GM21528 (cell line): ENCODE data around the gene MITF.

Experiments
- ATAC-seq: cut with Tn5 transposase; IDR thresholded peaks from one replicate; pipeline ENCODE4 v1.9.1; 2021; ENCODE audit warnings: mild to moderate bottlenecking, moderate library complexity; ENCODE audit not compliant: unreplicated experiment, low FRiP score

Gene MITF

DNA sequence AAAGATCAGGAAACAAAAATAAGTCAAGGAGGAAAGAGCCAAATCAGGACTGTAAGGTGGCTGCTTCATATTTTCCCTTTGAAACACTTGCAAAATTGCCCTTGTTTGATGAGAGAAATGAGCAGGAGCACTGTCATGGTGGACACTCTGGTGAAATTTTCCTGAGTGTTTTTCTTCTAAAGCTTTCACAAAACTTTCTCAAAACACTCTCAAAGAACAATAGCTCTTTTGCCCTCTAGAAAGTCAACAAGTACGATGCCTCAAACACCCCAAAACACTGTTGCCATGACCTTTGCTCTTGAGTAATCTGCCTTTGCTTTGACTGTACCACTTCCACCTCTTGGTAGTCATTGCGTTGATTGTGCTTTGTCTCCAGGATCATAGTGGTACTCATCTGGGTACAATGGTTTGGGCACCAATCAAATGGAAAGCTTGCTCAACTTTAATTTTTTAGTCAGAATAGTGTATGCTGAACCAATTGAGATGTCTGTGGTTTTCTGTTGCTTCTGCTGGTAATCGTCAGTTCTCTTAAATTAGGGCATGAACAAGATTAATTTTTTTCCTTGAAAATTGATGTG, 13.2 kb upstream of the MITF start:
- ATAC-seq = no peak

DNA sequence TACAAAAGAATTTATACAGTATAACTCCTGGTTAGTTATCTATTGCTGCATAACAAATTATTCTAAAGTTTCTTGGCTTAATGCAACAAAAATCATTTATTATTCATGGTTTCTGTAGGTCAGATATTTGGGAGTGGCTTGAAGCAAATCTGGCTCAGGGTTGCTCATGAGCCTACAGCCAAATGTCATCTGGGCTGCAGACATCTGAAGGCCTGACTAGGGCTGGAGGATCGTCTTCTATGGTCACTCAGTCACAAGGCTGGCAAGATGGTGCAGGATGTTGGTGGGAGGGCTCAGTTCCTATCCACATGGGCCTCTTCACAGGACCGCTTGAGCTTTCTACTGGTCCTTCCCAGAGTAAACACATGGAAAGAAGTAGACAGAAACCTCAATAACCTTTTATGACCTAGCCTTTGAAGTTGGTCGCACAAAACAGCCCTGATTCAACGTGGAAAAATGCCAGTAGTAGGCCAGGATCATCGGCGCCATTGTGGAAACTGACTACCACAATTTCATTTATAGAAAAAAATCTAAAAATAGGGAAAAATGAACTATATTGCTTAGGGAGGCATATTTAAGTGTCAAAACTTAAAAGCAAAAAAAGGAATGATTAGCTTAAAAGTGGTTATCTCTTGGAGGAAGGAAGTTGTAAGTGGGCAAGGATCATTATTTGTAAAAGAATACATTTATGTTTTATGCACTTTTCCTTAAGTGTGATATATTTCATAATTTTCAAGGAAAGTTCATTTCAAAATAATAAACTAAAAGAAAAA, 9.9 kb upstream of the MITF start:
- no peak for ATAC-seq

DNA sequence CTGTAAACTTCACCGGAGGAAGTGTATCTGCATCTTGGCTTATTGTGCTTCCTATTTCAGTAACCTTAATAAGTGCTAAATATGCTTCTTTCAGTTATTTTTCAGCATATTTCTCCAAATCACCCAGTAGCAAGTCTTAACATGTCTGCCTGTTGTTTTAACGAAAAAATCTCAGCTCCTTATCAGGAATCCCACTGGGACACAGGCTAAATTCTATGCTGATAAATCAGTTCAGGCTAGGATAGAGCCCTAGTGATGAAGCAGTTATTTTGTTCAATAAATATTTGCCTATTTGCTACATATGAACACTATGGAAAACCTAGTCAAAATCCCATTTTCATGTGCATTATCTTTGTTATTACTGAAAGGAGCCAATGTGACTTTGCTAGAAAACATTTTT, 8.2 kb upstream of the MITF start:
- ATAC-seq = no peak

DNA sequence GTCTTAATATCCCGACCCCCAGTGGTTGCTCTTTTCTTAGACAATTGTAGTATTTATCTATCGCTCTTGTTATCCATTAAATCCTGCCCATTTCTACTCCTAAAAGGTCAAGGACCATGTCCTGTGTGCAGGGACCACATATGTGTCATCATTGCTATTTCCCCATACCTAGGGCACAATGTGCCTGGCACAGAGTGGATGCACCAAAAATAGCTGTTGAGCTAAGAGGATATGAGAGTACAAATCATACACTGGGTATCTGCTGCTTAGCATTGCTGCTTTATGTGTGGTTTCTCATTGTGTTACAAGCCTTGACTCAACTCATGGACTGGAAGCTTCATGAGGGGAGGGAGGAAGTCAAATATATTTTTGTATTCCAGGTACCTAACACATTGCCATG, 3.4 kb upstream of the MITF start:
- no peak for ATAC-seq

DNA sequence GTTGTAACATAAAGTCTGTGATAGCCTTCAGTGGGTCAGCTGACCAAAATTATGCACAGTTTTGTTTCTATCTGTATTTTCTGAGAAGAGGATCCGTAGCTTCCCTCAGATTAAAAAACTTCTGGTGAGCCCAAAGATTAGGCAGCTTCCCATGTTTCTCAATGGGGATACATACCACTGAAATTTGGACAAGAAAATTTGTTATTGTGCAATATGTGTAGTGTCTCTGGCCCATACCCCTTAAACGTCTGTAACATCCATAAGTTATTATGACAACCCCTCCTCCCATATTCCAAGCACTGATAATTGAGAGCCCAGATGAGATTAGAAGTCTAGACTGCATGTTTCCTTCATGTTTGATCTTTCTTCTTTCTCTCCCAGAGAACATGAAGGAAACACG, 1.9 kb upstream of the MITF start:
- no peak for ATAC-seq

DNA sequence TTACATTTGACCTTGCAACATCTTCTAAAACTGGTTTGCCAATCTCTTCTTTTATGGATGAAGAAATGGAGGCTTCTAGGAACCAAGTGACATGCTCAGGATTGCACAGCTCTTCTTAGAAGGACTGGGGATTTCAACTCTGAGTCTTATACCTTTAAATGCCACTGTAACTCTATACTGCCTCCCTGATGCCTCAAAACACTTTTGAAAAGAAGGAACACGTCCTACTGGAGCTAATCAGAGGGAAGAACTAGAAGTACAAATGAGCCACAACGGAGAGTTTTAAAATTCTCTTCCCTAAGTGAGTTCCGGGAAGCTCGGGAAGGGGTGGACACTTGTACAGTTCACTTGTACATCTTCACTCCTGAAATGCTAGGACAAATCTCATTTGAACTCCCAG, 949 bp upstream of the MITF start:
- ATAC-seq = no peak

DNA sequence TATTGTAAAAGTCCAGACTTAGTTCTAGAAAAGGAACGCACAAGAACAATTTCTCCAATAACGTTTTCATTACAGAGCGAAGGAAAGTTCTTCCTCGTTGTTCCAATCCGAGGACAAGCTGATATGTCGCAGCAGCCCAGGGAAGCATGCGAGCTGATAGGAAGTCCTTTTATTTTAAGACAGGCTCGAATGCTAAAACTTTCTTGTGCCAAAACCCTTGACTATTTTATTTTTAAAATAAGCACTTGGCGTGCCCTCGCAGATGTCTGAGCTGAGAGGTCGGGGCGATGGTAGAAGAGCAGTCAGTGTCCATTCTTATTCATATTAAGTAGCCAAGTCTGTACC, 433 bp upstream of the MITF start:
- no peak for ATAC-seq

DNA sequence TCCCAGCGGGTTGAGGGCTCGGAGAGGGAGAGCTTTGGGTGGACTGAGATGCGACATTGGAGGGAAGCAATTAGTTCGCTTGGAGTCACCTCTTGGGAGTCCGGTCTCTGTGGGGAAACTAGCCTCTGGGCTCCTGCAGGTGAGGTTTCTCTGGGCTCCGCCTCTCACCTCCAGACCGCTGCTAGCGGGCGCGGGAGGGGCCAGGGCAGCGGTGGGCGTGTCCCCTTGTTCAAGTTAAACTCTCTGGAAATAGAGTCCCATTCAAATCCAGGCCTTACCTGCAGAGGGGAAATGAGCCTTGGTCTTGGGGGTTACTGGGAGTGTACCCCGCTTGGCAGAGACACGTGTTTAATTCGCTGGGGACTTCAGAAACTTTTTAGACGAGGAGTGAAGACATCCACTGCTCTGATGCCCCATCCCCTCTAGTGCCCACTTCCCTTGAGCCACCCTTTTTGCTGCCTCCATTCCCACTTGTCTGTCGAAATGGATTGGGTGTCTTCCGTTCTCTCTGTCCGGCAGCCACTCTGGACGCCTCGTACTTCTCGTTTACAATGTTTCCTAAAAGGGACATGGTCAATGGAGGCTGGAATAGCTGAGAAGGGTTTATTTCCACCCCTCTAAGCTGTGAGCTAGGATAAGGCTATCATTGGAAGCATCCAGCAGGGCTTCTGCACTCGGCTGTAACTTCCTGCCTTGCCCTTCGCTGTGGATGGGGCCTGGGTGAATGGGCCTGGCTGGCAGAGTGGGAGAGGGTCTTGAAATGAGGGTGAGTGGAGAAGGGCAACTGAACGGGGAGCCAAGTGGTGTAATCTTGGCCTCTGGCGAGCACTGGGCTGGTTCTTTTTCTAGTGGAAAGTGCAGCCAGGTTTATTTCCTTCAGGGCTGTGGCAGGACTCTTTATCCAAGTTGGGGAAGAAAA, 1.1 kb downstream of the MITF start:
- ATAC-seq = no peak

DNA sequence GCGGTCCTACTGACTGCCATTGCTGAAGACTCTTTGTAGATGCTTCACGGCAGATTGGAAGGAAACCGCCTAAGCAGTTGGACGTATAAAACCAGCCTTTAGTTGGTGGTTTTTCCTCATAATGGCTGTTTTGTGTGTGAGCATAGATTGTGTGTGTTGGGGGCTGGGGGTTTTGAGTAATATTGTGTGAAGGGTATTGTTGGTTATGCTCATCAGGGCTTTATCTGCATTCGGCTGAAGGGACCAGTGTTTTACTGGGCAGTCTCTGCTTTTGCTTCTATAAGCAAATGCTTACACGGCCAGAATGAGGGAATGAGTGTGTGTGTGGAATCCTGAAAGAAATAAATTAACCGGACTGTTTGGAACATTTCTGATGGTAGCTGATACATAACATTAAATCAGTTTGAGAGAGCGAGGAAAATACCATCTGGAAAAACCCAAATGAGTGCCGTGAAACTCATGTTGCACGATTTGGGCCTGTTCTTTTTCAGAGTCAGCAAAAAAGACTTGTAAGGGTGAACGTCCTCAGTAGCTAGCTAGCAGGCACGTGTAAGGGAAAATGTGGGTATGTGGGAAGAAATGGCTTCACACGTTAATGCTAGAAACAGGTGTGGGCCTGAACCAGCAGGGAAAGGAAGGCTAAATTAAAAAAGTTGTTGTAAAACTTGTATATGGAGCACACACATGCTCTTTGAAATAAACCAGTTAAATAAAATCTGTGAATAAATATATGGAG, 1.9 kb downstream of the MITF start:
- ATAC-seq = no peak

DNA sequence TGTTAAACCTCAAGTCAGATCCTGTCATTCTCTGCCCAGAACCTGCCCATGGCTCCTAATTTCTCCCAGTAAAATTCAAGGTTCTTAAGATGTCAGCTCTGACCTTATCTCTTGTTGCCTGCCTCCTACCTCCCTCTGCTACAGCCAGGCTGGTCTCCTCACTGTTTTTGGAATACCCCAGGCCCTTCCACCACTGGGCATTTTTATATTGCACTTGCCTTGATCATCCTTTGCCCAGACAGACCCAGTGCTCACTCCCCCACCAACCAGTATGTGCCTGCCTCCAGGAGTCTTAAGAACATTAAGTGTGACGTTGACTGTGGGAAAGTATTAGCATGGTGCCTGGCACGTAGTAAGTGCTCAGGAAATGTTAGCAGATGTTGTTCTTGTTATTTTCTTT, 3.1 kb downstream of the MITF start:
- no peak for ATAC-seq

DNA sequence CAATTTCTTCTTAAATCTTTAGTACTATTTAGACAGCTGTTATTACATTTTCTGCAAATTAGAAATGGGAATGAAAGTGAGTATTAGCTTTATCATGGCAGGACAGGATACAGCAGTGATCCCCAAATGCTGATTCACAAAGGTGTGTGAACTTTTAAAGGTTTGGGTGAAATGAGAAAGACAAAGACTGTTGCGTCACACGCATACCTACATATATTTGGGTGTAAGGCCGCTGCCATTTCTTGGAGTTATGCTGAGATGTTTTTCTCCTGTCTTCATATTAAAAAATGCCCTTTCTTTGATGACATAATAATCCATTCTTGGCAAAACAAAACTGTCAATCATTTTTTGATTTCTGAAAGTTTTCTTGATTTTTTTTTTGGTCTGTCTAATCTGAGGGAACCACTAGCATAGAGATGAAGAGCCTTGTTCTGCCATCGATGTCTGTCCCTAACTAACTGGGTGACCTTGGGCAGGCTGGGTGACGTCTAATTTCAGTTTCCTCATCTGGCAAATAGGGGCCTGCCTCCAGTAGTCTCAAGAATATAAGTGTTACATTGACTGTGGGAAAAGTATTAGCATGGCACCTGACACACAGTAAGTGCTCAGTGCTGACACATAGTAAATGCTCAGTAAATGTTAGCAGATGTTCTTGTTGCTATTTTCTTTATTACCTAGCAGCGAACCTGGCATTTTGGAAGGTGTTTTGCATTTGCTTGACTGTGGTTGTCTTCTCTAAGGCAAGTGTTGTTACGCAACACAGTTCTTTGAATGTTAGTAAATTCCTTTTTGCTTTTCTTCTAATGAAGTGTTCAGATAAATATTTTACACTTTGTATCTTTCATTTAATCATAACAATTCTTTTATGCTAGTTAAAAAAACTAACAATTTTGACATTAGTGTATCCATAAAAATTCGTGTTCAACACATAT, 5.0 kb downstream of the MITF start:
- ATAC-seq = no peak

DNA sequence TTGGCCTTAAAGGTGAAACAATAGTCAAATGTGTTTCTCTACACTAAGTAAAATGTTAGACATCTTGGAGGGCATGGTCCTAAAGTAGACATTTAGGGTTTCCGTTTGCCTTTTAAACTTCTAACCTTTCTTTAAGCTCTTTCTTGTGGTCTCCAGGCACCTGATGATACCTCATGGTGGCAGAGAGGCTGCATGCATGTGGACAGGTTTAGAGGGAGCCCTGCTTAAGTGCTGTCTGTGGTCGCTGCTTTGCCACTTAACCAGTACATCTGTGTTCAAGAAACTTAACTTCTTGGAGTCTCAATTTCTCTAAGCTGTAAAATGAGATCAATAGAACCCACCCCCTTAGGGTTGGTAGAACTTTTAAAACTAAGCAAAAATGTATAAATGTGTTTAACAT, 6.2 kb downstream of the MITF start:
- ATAC-seq = no peak

DNA sequence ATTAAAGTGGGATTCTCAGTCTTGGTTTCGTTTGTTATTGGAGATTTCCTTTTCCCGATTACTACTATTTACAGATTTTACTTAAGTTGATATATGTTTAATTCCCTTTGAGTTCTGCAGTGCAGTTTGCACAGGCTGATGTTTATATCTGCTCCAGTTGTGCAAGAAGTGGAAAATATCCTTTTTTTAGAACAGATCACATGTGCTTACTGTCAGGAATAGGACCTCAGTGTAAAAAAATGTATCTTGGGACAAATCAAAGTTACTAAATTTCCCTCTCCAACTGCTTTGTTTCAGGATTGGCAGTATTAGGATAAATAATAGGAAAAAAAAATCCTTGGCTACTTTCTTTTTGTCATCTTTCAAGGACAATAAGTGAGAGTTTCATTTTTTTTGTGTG, 6.9 kb downstream of the MITF start:
- no peak for ATAC-seq

DNA sequence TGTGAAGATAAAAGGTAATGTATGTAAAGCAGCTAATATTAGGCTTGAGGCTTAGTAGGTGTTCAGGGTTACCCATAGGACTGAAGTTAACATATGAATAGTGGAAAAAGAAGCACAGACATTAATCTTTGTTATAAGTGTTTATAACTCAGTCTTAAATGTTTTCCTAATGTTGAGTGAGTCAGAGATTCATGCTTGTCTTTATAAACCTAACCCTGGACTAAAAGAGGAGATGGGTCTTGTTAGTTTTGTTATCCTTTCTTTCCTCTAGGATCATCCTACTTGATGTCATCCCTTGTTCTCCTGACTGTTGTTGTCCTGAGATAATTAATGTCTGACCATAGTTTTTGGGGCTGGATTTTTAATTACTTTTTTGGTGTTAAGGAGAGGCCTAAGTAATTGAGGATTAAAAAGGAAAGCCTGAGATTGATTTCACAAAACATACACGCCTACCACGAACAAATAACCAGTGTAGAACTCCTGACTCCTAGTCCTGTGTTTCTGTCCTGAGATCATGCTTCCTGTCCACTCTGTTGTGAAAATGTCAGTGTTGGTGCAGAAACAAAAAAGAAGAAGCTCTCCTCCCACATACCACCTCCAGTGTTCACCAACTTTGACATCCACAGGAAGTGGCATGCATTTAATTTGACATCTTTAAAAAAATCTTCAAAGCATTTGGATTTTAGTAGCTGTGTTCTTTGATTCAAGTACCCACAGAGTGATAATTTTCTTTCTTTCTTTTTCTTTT, 8.4 kb downstream of the MITF start:
- ATAC-seq = no peak

DNA sequence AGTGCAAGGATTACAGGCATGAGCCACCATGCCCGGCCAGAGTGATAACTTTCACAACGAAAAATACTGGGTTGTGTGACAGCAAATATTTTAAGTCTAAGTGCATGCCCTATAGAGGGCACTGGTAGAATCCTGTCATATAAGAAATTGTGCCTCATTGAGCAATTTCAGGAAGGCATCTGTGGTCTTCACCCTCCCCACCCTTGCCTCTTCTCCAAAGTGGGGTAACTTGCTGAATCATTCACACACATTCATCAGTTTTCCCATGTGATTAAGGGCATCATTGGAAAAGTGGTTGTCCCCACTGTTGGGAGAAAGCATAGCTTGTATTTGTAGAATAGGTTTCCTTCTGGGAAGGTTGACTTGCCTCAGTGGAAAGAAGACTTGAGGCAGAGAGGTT, 9.2 kb downstream of the MITF start:
- ATAC-seq = no peak

DNA sequence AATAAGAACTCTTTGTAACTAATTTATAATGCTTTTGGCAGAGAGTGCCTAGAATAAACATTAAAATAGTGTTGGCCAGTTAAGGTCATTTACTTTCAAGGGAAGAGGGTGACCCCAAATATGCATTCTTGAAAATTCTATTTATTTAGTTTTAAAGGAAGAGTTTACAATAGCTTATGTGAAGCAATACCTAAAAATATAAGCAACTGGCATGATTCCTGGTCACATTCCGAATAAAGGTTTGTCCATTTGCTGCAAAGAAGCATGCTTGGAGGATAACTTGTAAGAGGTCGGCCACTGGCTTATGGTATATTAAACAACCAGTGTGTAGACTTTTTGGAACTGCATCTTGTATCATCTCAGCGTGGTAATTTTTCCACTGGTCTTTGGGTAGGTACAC, 10.2 kb downstream of the MITF start:
- ATAC-seq = no peak

DNA sequence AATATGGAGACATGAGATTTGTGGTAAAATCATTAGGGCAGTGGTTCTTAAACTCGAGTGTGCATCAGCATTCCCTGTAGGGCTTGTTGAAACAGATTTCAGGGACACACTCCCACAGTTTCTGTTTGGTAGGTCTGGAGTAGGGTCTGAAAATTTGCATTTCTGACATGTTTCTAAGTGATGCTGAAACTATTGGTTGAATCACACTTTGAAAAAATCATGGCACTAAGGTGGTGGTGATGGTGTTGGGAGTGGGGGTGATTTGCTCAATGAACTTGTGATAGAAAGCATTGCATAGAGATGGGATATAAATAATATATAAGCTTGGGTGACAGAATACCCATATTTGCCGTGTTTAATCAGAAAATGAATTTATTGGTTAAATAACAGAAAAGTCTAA, 11.3 kb downstream of the MITF start:
- ATAC-seq = no peak

DNA sequence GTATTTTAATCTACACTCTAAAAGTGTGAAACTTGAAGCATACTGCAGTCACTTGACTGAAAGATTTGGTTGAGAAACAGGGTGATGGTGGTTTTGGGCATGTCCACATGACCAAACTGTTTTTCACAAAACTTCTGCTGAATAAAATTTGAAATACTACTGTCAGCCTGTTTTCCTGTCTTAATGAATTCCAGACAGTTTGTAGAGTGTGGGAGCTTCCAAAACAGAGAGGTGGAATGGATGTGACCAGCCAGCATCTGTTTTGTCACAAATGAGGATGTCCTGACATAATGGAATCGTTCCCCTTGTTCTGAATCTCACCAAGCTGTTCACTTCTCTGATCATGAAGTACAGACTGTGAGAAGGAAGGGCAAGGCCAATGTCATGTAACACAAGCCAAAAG, 11.8 kb downstream of the MITF start:
- ATAC-seq = no peak

DNA sequence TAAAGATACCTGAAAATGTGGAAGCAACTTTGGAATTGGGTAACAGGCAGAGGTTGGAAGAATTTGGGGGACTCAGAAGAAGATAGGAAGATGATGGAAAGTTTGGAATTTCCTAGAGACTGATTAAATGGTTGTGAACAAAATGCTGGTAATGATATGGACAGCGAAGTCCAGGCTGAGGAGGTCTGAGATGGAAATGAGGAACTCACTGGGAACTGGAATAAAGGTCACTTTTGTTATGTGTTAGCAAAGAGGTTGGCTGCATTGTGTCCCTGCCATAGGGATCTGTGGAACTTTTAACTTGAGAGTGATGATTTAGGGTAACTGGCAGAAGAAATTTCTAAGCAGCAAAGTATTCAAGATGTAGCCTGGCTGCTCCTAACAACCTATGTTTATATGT, 13.0 kb downstream of the MITF start:
- no peak for ATAC-seq
